ENCODE results near the gene STK10. TPM values are rescaled to one million over a fixed set of nuclear protein-coding genes. Genes with fewer than 3 reads are reported as not detected.
A peak's percentile ranks its signal among the peaks of the same experiment; 100 is the strongest.

Gene STK10
- total RNA-seq (42.8 TPM), polyA plus RNA-seq (ENCODE audit: insufficient read depth, low read depth, low replicate concordance) (7.2 TPM)
- long read RNA-seq, donor 1, result 0 reads
- long read RNA-seq, donor 2, full-length matches to known transcripts, result 4 of 4 reads
- long read RNA-seq, donor 2, partial matches to known transcripts, result 0 of 4 reads
- long read RNA-seq, donor 2, other reads (novel, unspliced or antisense), result 0 of 4 reads
- long read RNA-seq, donor 3, result 0 reads
- long read RNA-seq, donor 4, full-length matches to known transcripts, result 1 of 1 reads
- long read RNA-seq, donor 4, partial matches to known transcripts, result 0 of 1 reads
- long read RNA-seq, donor 4, other reads (novel, unspliced or antisense), result 0 of 1 reads
- long read RNA-seq, donor 5, result 0 reads
- long read RNA-seq, donor 6, result 0 reads
- long read RNA-seq, donor 7, full-length matches to known transcripts, result 4 of 16 reads
- long read RNA-seq, donor 7, partial matches to known transcripts, result 3 of 16 reads
- long read RNA-seq, donor 7, other reads (novel, unspliced or antisense), result 9 of 16 reads
- long read RNA-seq, donor 8, result 0 reads
- long read RNA-seq, donor 9, result 0 reads
- long read RNA-seq, donor 10, result 0 reads

DNA sequence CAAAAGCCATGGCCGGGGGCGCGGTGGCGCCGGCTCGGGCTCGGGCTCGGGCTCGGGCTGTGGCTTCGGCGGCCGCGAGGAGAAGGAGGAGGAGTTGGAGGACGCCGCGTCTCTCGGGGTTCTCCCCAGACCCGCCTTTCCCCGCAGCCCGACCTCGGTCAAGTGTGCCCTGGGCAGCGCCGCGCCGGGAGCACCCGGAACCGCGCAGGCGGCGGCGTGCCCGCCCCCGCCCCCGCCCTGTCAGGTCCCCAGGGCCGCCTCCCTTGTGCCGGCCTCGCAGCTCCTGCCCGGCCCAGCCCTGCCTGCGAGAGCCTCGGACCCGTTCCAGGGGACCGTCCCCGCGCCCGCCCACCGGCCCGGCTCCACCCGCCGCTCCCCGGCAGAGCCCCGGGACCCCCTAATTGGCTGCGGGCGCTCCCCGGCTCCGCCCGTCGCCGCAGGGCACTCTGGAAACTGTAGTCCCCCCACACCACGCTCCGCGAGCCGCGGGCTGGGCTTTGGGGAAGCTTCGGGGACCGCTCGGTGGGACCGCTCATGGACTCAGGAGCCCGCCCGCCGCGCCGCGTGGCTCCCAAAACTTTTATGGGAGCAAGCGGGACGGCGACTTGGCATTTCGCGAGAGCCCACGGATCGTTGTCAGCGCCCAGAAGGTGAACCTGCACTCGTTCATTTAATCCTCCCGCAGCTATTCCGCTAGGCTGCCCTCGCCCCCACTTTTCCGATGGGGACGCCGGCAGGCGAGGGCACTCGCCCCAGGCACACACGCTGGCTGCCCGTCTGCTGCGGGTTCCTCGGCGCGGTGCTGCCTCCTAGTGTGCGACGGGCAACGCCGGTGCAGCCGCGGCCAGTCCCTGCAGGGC is at the start of gene STK10:
Gene STK10 (minus strand): TSS at position 192 of the 860 bp plus-strand sequence. CDS start 182 bp downstream, at position 10.
- Histone ChIP-seq H3K27ac (ENCODE audit: low read depth in 2 of 2, low read length in 2 of 2) (peak within 1 kb of the TSS; percentile 82 to 85), H3K9me3 (ENCODE audit: control insufficient read depth in 2 of 3, insufficient read depth in 1 of 3, low read length in 3 of 3) (no peaks in the 10 kb centered on the region), H3K4me1 (ENCODE audit: control insufficient read depth in 2 of 3, insufficient read depth in 2 of 3, low read depth in 1 of 3, low read length in 3 of 3) (peaks cover 0 to 5% (median 0%) of the 10 kb centered on the region in 3 donors), H3K27me3 (ENCODE audit: control insufficient read depth, insufficient read depth, low read length) (no peaks in the 10 kb centered on the region), H3K36me3 (ENCODE audit: control insufficient read depth in 2 of 3, insufficient read depth in 3 of 3, low read length in 3 of 3) (no peaks in the 10 kb centered on the region), H3K4me3 (ENCODE audit: low read length in 3 of 3) (peak within 1 kb of the TSS; percentile 58 to 85 (median 84)), H3K9ac (ENCODE audit: low read length in 3 of 3) (peak within 1 kb of the TSS; percentile 27 to 80 (median 75))
- FAIRE-seq (no peak), DNase-seq (peak; percentile 90 to 97 (median 93))
- TF ChIP-seq, protein P1, sequence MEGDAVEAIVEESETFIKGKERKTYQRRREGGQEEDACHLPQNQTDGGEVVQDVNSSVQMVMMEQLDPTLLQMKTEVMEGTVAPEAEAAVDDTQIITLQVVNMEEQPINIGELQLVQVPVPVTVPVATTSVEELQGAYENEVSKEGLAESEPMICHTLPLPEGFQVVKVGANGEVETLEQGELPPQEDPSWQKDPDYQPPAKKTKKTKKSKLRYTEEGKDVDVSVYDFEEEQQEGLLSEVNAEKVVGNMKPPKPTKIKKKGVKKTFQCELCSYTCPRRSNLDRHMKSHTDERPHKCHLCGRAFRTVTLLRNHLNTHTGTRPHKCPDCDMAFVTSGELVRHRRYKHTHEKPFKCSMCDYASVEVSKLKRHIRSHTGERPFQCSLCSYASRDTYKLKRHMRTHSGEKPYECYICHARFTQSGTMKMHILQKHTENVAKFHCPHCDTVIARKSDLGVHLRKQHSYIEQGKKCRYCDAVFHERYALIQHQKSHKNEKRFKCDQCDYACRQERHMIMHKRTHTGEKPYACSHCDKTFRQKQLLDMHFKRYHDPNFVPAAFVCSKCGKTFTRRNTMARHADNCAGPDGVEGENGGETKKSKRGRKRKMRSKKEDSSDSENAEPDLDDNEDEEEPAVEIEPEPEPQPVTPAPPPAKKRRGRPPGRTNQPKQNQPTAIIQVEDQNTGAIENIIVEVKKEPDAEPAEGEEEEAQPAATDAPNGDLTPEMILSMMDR (IDR thresholded peaks at IDR 0.05; ENCODE audit: borderline replicate concordance, extremely low read depth, insufficient read depth), result peak; percentile 88
- intact Hi-C loops (cut with DNase I), result loop anchor here (10.0 kb wide), 1 partner anchor 73 kb away; no protein-coding TSS in a partner anchor

DNA sequence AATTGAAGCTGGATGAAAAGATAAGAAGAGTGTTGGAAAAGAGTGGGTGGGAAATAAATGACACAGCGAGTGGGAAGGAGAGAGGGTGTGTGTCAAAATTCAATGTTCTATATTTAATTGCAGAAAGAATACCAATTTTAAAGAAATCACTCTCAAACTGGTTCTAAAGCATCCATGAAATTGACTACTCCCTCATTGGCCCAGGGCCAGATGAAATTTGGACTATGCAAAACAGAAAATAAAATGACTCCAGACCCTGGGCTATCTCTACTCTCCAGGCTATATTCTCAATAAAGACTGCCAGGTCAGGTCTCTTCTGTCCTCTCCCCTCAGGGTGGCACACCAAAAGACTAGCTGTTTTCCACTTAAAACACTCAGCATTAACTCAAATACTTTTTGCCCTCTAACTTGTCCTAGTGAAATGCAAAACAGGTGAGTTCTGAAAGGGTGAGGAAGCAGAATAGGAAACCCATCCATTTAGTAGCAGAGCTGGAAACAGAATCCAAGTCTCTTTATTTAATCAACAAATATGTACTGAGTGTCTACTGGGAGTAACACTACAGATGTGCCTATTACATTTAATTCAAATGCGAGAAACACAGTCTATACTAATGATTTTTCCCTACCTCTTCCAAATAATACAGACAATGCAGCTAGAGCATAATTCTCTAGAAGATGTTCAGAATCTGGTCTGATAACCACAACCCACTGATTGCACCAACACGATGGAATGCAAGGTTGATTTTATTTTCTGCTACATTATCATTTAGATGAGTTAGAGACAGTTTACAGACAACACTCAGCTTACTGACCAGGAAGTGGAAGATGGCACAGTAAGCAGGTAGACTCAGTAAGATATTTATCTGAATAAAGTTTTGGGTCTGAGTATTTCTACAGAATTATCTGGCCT is 48.1 kb upstream of the STK10 start:
- TF ChIP-seq, protein P1 (IDR thresholded peaks at IDR 0.05; ENCODE audit: borderline replicate concordance, extremely low read depth, insufficient read depth), result no peak
- no peaks in the 10 kb centered on the region for H3K27me3 ChIP-seq (ENCODE audit: control insufficient read depth, insufficient read depth, low read length)
- no peaks in the 10 kb centered on the region for H3K9me3 ChIP-seq (ENCODE audit: control insufficient read depth in 2 of 3, insufficient read depth in 1 of 3, low read length in 3 of 3)
- H3K4me3 ChIP-seq (ENCODE audit: low read length in 3 of 3), result no peak overlapping the region
- intact Hi-C loops (cut with DNase I), result no loop called here
- no peak overlapping the region for H3K9ac ChIP-seq (ENCODE audit: low read length in 3 of 3)
- H3K27ac ChIP-seq (ENCODE audit: low read depth in 2 of 2, low read length in 2 of 2), result no peak overlapping the region
- peaks cover 0 to 9% (median 0%) of the 10 kb centered on the region in 3 donors for H3K4me1 ChIP-seq (ENCODE audit: control insufficient read depth in 2 of 3, insufficient read depth in 2 of 3, low read depth in 1 of 3, low read length in 3 of 3)
- peaks cover 0 to 8% (median 0%) of the 10 kb centered on the region in 3 donors for H3K36me3 ChIP-seq (ENCODE audit: control insufficient read depth in 2 of 3, insufficient read depth in 3 of 3, low read length in 3 of 3)
- DNase-seq (no peak), FAIRE-seq (no peak)

DNA sequence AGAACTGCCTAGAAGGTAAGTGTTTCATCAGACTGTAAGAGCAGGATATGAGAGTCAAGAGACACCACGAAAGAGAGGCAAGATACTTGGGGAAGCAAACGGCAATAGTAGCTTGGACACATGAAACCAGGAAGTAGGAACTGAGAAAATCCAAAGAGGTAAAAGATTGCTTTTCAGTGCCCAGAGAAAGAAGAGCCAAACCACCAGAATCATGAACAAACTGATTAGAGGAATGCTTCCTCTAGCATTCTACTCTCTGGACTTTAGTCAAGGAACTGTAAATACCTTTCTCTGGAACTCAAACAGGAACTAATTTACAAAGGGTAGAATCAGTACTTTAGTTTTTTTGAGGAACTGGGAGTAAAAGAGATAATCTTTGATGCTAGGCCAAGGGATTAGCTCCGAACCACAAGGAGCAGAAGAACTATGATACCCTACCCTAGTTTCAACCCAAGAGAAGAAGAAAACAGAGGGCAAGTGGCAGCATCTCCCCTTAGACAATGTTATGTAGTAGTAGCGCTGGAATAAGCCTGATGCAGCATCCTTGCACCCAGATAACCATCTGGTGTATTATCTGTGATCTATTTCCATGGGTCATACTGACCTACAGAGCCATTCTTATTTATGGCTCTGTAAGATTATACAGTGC is 47.2 kb upstream of the STK10 start:
- H3K27me3 ChIP-seq (ENCODE audit: control insufficient read depth, insufficient read depth, low read length), result no peaks in the 10 kb centered on the region
- H3K27ac ChIP-seq (ENCODE audit: low read depth in 2 of 2, low read length in 2 of 2), result peak overlapping the region in 1 of 2 donors; percentile 10
- H3K4me1 ChIP-seq (ENCODE audit: control insufficient read depth in 2 of 3, insufficient read depth in 2 of 3, low read depth in 1 of 3, low read length in 3 of 3), result peaks cover 0 to 9% (median 0%) of the 10 kb centered on the region in 3 donors
- DNase-seq (peak in 1 of 5 donors; percentile 15), FAIRE-seq (no peak)
- TF ChIP-seq, protein P1 (IDR thresholded peaks at IDR 0.05; ENCODE audit: borderline replicate concordance, extremely low read depth, insufficient read depth), result no peak
- H3K4me3 ChIP-seq (ENCODE audit: low read length in 3 of 3), result no peak overlapping the region
- peaks cover 0 to 8% (median 3%) of the 10 kb centered on the region in 3 donors for H3K36me3 ChIP-seq (ENCODE audit: control insufficient read depth in 2 of 3, insufficient read depth in 3 of 3, low read length in 3 of 3)
- no peaks in the 10 kb centered on the region for H3K9me3 ChIP-seq (ENCODE audit: control insufficient read depth in 2 of 3, insufficient read depth in 1 of 3, low read length in 3 of 3)
- no peak overlapping the region for H3K9ac ChIP-seq (ENCODE audit: low read length in 3 of 3)
- intact Hi-C loops (cut with DNase I), result no loop called here
